ENCODE results near the gene OAS2. TPM values are rescaled to one million over a fixed set of nuclear protein-coding genes. Genes with fewer than 3 reads are reported as not detected.
A peak's percentile ranks its signal among the peaks of the same experiment; 100 is the strongest.

Gene OAS2
- total RNA-seq, 2 donors from 2014 or later = 12.5 to 17.7 TPM

- intact Hi-C loops (cut with DNase I) = no loop called here
- DNase-seq (ENCODE audit: low spot score) = no peak
Measured at GRCh38 chr12:113006206-113006605, 27.9 kb downstream of the OAS2 start.

DNA sequence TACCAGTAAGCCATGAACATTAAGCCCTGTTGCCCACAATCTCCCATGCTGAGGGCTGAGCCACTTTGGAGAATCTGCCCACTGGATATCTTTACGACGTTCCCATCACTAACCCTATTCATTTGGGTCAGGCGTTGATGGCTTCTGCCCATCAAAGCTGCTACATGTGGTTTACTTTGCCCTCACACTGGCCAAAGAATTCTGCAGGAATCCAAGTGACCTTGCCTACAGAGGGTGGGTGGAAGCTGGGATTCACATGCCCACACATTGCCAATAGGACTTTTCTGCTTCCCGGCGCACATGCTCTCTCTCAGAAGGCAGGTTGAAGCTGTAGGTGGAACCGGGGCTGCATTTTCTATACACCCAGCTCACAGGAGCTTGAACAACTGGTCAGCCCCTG is 28.3 kb downstream of the OAS2 start:
- DNase-seq (ENCODE audit: low spot score) = no peak
- intact Hi-C loops (cut with DNase I) = no loop called here

- intact Hi-C loops (cut with DNase I) = no loop called here
- no peak for DNase-seq (ENCODE audit: low spot score)
Measured at GRCh38 chr12:113007166-113007565, 28.8 kb downstream of the OAS2 start.

DNA sequence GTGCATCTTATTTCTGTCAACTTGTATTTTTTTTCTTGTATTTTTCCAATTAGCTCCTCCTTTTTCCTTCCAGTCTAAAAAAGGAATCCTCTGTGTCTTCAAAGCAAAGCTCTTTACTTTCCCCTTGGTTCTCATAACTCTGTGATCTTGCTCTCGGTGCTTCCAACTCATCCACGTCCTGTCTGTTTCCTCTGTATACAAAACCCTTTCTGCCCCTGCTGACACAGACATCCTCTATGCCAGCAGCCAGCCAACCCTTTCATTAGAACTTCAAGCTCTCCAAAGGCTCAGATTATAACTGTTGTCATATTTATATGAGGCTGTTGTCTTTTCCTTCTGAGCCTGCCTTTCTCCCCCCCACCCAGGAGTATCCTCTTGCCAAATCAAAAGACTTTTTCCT is 32.4 kb downstream of the OAS2 start:
- intact Hi-C loops (cut with DNase I) = no loop called here
- DNase-seq (ENCODE audit: low spot score) = no peak

DNA sequence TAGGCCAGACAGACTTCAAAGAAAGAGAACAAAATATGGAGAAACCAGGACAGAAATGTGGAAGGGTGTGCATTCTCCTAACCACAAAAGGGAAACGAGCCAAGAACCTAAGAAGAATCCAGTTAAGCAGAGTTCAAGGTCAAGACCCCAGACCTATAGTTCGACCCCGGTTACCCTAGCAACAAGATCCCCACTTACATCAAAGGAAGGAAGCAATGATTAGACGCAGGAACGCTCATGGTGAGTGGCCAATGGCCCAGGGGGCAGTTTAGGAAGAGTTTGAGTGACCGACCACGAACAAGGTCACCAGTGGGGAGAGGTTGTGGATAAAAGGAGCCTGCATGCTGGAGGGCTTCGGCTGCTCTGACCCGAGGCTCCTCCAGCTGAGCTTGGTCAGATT is 36.2 kb downstream of the OAS2 start:
- DNase-seq (ENCODE audit: low spot score) = no peak
- intact Hi-C loops (cut with DNase I) = no loop called here

GRCh38 chr12:113016796-113017195 is 38.5 kb downstream of the OAS2 start:
- intact Hi-C loops (cut with DNase I) = no loop called here
- DNase-seq (ENCODE audit: low spot score) = no peak

- DNase-seq (ENCODE audit: low spot score) = no peak
- intact Hi-C loops (cut with DNase I) = no loop called here
Measured at GRCh38 chr12:113019025-113019424, 40.7 kb downstream of the OAS2 start.

DNA sequence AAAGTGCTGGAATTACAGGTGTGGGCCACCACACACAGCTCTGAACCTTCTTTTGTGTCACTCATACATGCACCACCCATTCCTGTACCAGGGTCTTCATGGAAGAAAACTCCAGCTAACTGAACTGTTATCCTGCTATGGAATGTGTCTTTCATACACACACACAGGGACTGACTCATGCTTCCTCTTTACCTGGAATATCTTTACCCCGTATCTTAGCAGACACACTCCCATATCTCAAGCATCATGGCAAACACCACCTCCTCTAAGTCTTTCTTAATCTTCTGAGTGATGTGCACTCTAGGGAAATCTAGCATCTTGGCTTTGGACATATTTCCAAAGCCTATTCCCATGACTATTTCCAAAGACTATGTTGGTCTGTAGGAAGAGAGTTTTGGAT is 43.2 kb downstream of the OAS2 start:
- intact Hi-C loops (cut with DNase I) = no loop called here
- DNase-seq (ENCODE audit: low spot score) = no peak

DNA sequence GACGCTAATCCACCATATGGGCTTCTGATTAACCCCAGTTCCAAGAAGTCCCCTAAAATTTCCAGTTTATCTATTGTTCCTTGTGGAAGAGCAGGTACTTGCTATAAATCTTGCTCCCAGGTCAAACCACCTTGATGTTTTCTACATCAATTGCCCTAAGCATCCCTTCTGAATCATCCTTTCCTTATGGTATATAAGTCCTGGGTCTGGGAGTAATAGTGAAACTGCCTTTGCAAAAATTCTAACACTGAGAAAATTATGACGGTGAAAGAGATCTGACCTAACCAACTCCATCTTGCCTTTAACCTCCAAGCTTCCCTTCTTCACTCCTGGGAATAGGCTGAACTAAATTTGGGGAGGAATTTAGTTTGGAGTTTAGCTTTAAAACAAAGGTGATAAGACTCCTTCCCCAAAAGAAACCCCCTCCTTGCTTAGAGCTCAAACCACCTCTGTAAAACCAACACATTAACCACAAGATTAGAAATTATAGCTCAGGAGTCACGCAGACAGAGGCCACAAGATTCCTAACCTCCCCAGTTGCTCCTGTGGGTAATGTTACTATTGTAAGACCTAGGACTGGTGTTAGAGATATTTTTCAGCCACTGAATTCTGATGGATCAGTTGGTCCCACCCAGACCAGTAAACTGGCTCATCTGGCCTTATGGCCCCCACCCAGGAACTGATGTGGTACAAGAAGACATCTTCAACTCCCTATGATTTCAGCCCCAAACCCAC is 44.4 kb downstream of the OAS2 start:
- DNase-seq (ENCODE audit: low spot score) = no peak
- intact Hi-C loops (cut with DNase I) = no loop called here

DNA sequence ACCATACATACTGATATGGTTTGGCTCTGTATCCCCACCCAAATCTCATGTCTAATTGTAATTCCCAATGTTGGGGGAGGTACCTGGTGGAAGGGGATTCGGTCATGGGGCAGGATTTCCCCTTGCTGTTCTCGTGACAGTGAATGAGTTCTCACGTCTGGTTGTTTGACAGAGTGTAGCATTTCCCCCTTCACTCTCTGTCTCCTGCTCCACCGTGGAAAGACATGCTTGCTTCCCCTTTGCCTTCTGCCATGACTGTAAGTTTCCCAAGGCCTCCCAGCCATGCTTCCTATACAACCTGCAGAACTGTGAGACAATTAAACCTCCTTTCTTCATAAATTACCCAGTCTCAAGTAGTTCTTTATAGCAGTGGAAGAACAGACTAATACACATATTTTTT is 49.4 kb downstream of the OAS2 start:
- intact Hi-C loops (cut with DNase I) = no loop called here
- DNase-seq (ENCODE audit: low spot score) = no peak

DNA sequence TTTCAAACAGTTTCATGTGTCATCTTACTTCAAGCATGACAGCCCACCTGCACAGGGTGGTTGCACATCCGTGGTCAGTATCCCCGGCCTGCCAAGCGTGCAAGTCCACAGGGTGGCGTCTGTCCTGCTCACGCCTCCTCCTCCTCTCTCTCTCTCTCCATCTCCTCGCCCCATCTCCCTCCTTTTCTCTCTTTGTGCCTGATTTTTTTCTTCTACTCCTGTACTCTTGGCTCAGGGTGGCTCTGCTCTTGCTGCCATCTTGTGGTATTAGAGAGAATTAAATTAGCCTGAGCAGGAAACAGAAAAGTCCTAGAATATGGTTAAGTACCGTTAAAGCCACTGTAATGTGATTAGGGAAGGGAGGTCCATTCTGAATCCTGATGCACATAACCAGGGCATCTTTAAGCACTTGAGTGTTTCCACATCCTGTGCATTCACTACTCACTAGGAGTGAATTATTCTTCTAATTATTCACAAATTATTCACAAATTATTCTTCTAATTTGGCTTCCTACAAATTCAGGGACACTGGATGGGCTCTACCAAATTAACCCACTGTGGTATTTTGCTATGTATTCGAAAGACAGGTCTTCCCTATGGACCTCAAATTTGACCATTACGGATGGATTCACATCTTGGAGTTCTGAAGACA is 52.7 kb downstream of the OAS2 start:
- DNase-seq (ENCODE audit: low spot score) = no peak
- intact Hi-C loops (cut with DNase I) = no loop called here

DNA sequence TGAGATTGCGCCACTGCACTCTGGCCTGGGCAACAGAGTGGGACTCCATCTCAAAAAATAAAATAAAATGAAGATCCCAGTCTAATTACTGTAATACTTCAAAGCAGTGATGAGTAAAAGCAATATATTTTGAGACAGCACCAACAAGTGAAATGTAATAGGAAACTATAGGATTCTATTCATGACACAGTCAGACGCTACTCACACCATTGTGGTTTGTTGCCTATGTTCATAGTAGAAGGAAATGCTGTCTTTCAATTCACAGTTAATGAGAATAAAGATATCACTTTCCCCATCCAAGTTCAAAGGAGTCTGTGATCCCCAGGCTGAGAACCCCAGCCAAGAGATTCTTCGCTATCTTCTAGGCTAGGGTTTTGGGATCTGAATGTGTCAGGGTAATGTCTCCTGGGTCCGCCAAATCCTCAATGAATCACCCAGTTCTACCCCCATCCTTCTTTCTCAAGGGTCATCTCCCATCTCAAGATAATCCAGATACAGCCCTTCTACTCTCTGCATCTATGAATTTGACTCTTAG is 61.7 kb downstream of the OAS2 start:
- DNase-seq (ENCODE audit: low spot score) = no peak
- intact Hi-C loops (cut with DNase I) = loop anchor here (5.0 to 10.0 kb wide), 2 partner anchors 112 to 115 kb away; no protein-coding TSS in a partner anchor

- intact Hi-C loops (cut with DNase I) = loop anchor here (5.0 to 10.0 kb wide), 2 partner anchors 112 to 114 kb away; no protein-coding TSS in a partner anchor
- DNase-seq (ENCODE audit: low spot score) = peak; percentile 91
Measured at GRCh38 chr12:113040722-113041171, 62.4 kb downstream of the OAS2 start.

- DNase-seq (ENCODE audit: low spot score) = no peak
- intact Hi-C loops (cut with DNase I) = loop anchor here (5.0 to 10.0 kb wide), 2 partner anchors 111 to 113 kb away; no protein-coding TSS in a partner anchor
Measured at GRCh38 chr12:113041560-113041959, 63.2 kb downstream of the OAS2 start.

GRCh38 chr12:113043240-113043639 is 64.9 kb downstream of the OAS2 start:
- intact Hi-C loops (cut with DNase I) = loop anchor here (1.0 to 10.0 kb wide), 3 partner anchors 23 to 112 kb away; no protein-coding TSS in a partner anchor
- DNase-seq (ENCODE audit: low spot score) = no peak

GRCh38 chr12:113044516-113044915 is 66.2 kb downstream of the OAS2 start:
- no peak for DNase-seq (ENCODE audit: low spot score)
- intact Hi-C loops (cut with DNase I) = loop anchor here (5.0 to 10.0 kb wide), 2 partner anchors 108 to 110 kb away; no protein-coding TSS in a partner anchor

GRCh38 chr12:113048716-113049127 is 70.4 kb downstream of the OAS2 start:
- DNase-seq (ENCODE audit: low spot score) = no peak
- intact Hi-C loops (cut with DNase I) = loop anchor here in 1 of 2 donors (10.0 kb wide), 1 partner anchor 106 kb away; no protein-coding TSS in a partner anchor

GRCh38 chr12:113049976-113050742 is 71.8 kb downstream of the OAS2 start:
- DNase-seq (ENCODE audit: low spot score) = no peak
- intact Hi-C loops (cut with DNase I) = loop anchor here in 1 of 2 donors (10.0 kb wide), 1 partner anchor 105 kb away; no protein-coding TSS in a partner anchor

DNA sequence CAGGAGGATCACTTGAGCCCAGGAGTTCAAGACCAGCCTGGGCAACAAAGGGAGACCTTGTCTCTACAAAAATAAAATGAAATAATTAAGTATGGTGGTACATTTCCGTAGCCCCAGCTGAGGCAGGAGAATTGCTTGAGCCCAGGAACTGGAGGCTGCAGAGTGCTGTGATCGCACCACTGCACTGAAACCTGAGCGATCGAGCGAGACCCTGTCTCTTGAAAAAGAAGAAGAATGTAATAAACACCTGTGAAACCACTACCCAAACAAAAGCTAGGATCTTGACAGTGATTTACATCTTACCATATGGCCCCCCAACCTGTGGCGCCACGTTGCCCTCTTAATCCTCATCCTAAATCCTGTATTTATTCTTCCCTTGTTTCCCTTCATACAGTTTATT is 72.5 kb downstream of the OAS2 start:
- no peak for DNase-seq (ENCODE audit: low spot score)
- intact Hi-C loops (cut with DNase I) = no loop called here
